ENCODE measurements around the gene TMEM150C. TPM values are rescaled to one million over a fixed set of nuclear protein-coding genes. Genes with fewer than 3 reads are reported as not detected.
"Not testable (repeated sequence)": the region's sequence is repeated elsewhere in the genome, so short reads cannot be mapped to it uniquely, and the experiment has no call there.

The TMEM150C gene
- polyA plus RNA-seq, 2 of the 4 experiments (the other 2 are of a cell fraction), result 1.5 to 2.1 TPM

DNA sequence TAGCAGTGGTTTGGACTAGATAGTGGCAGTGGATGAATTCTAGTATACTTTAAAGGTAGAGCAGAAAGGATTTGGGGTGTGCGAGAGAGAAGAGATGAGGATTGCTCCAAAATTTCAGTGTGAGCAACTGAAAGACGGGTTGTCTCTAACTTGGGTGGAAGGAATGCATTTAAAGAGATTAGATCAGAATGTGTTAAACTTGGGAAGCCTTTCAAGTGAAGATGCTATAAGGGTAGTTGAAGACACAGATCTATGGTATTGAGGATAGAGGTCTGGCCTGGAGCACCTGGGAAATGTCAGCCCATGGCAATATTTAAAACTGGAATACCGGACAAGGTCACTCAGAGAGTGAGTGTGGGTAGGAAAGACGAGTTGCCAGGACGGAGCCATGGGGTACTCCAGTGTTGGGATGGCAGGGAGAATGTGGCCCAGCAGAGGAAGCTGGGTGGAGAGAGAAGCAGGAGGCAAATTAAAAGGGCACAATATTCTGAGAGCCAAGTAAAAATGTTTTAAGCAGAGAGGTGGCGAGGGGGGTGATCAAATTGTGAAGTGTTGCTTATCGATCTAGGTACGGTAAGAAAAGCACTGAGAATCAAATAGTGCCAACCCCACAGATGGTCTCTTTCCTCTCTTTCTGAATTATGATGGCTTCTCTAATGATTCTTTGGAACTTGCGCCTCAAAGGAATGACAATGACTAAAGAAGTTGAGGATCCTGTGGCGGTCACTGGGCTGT lies 80.8 kb downstream of the TMEM150C start (continued):
- TF ChIP-seq RCOR1 (IDR thresholded peaks at IDR 0.05; ENCODE audit: low read depth, low read length) (no peak), EHF (CRISPR knock-in tag; IDR thresholded peaks at IDR 0.05) (no peak), MAZ (IDR thresholded peaks at IDR 0.05; ENCODE audit: borderline replicate concordance, low read depth, low read length) (no peak), NPAS2 (CRISPR knock-in tag; IDR thresholded peaks at IDR 0.05; ENCODE audit: borderline replicate concordance) (no peak)

DNA sequence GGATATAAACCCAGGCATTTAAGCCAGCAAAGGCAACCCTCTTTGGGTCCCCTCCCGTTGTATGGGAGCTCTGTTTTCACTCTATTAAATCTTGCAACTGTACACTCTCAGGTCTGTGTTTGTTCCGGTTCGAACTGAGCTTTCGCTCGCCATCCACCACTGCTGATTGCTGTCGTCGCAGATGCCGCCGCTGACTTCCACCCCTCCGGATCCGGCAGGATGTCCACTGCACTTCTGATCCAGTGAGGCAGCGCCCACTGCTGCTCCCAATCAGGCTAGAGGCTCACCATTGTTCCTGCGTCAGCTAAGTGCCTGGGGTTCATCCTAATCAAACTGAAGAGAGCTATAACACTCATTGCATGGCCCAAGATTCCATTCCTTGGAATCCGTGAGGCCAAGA lies 82.2 kb downstream of the TMEM150C start:
- H3K4me2 ChIP-seq, result no peak overlapping the region
- H3K27ac ChIP-seq, result no peak overlapping the region
- no peak overlapping the region for H3K4me3 ChIP-seq
- ChIA-PET CTCF (interaction anchor here (1.1 kb wide), 2 partner anchors 9 to 17 kb away, joined by 3 to 4 read pairs; no protein-coding TSS in a partner anchor), POLR2A (no interaction called here)
- no peaks in the 10 kb centered on the region for H3K4me1 ChIP-seq
- 93% methylated on average over 12 of the region's 14 CpGs for WGBS (ENCODE audit: missing lambda C conversion rate)
- no peak for ATAC-seq
- no peak for DNase-seq (ENCODE audit: low read depth in 1 of 2, low spot score in 1 of 2)
- FAIRE-seq, result no peak
- no peak for TF ChIP-seq HDAC2 (IDR thresholded peaks at IDR 0.05)
- no peak for TF ChIP-seq USF2 (IDR thresholded peaks at IDR 0.05)
- TF ChIP-seq KDM1A (IDR thresholded peaks at IDR 0.05; ENCODE audit: low read depth), result no peak
- TF ChIP-seq BHLHE40 (IDR thresholded peaks at IDR 0.05; ENCODE audit: low read depth, low read length), result no peak
- TF ChIP-seq SMC3 (IDR thresholded peaks at IDR 0.05), result no peak
- TF ChIP-seq REST (IDR thresholded peaks at IDR 0.05), result no peak
- no peak for TF ChIP-seq EHF (CRISPR knock-in tag; IDR thresholded peaks at IDR 0.05)
- TF ChIP-seq MAZ (IDR thresholded peaks at IDR 0.05; ENCODE audit: borderline replicate concordance, low read depth, low read length), result no peak
- no peak for TF ChIP-seq ELK1 (IDR thresholded peaks at IDR 0.05; ENCODE audit: low read depth, low read length)
- TF ChIP-seq FOXS1 (CRISPR knock-in tag; IDR thresholded peaks at IDR 0.05), result no peak
- no peak for TF ChIP-seq TP53 (CRISPR knock-in tag; IDR thresholded peaks at IDR 0.05)
- TF ChIP-seq, protein P1, sequence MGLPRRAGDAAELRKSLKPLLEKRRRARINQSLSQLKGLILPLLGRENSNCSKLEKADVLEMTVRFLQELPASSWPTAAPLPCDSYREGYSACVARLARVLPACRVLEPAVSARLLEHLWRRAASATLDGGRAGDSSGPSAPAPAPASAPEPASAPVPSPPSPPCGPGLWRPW (IDR thresholded peaks at IDR 0.05), result no peak
- no peak for TF ChIP-seq ZC3H11A (IDR thresholded peaks at IDR 0.05)
- no peak for TF ChIP-seq HOXB13 (CRISPR knock-in tag; IDR thresholded peaks at IDR 0.05; ENCODE audit: low read depth)
- no peak for TF ChIP-seq ZNF302 (CRISPR knock-in tag; IDR thresholded peaks at IDR 0.05)
- TF ChIP-seq EP300 (IDR thresholded peaks at IDR 0.05), result no peak
- H3K9me3 ChIP-seq, result no peaks in the 10 kb centered on the region

DNA sequence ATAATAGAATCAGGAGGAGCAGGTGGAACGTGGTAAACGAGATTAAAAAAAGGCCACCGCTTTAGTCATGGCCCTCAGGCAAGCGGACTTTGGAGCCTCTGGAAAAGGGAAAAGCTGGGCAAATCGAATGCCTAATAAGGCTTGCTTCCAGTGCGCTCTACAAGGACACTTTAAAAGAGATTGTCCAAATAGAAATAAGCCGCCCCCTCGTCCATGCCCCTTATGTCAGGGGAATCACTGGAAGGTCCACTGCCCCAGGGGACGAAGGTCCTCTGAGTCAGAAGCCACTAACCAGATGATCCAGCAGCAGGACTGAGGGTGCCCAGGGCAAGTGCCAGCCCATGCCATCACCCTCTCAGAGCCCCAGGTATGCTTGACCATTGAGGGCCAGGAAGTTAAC lies 84.3 kb downstream of the TMEM150C start:
- H3K4me3 ChIP-seq; H3K27ac ChIP-seq; FAIRE-seq; H3K4me2 ChIP-seq; H3K4me1 ChIP-seq; H3K9me3 ChIP-seq; ATAC-seq; DNase-seq (ENCODE audit: low read depth in 1 of 2, low spot score in 1 of 2); POLR2A ChIA-PET; CTCF ChIA-PET: not testable (repeated sequence)
- 75% methylated on average over 9 of the region's 9 CpGs for WGBS (ENCODE audit: missing lambda C conversion rate)

DNA sequence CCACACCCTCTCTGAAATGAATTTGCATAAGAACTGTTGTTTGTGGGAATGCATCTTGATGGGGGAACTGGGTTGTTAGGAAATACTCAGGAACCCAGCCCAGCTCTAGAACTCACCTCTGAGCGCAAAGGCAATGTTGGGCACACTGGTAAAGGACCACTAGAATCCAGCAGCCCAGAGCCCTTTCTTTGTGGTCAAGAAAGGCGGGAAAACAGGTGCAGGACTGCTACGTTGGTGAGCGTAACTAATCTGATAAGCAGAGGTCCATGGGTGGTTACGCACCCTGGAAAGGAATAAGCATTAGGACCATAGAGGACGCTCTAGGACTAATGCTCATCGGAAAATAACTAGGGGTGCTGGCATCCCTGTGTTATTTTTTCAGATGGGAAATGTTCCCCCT lies 85.9 kb downstream of the TMEM150C start:
- H3K4me2 ChIP-seq; H3K27ac ChIP-seq; H3K4me3 ChIP-seq; ATAC-seq; DNase-seq (ENCODE audit: low read depth in 1 of 2, low spot score in 1 of 2); H3K4me1 ChIP-seq; POLR2A ChIA-PET; H3K9me3 ChIP-seq; FAIRE-seq; CTCF ChIA-PET: not testable (repeated sequence)
- 94% methylated on average over 7 of the region's 7 CpGs for WGBS (ENCODE audit: missing lambda C conversion rate)

Data from A549 (cell line).